Posterior vena cava (tissue), 2 donors: ENCODE data around the gene FBXW5. TPM values are rescaled to one million over a fixed set of nuclear protein-coding genes. Genes with fewer than 3 reads are reported as not detected.

ENCODE experiments used
- DNase-seq: peaks from one replicate; pipeline ENCODE4 v3.0.0-alpha.2; 2020; ENCODE audit warnings: low spot score
- intact Hi-C, 2 donors: fragments of 100-400 bp; cut with DNase I; formaldehyde crosslinking; loops; one replicate each; pipeline versions ENCODE4 v1.14.1 to v1.14.2; 2022 to 2023
- total RNA-seq, 2 donors: library from RNA; stranded (reverse); fragmentation: NEBNext Ultra II Directional; extraction: Animal tissue kit (Norgen Biotek cat#: 25700); gene quantifications; one replicate each; pipeline ENCODE4 v1.2.1, GENCODE V29; 2021
- donor health status: DM: yes; HTN: yes; CAD: no.
- donor health status: DM: yes; HTN: yes; CAD: no.

FBXW5 gene
- total RNA-seq, 2 donors from 2014 or later = 95.0 to 100 TPM

- intact Hi-C loops = loop anchor here in 1 of 2 donors (5.0 kb wide), 3 partner anchors 55 to 150 kb away; partner anchors contain the start of genes AJM1, TMEM141 and TRAF2
These were observed 2.2 kb downstream of the FBXW5 start for GRCh38 chr9:136942112-136942880.

GRCh38 chr9:136941231-136942111, 3.1 kb downstream of the FBXW5 start:
- intact Hi-C loops = loop anchor here in 1 of 2 donors (5.0 kb wide), 3 partner anchors 54 to 149 kb away; partner anchors contain the start of genes AJM1, TMEM141 and TRAF2
- no peak for DNase-seq

More at GRCh38 chr9:136942112-136942880, 2.2 kb downstream of the FBXW5 start:
- DNase-seq = no peak

GRCh38 chr9:136940526-136941230, 3.9 kb downstream of the FBXW5 start:
- intact Hi-C loops = loop anchor here in 1 of 2 donors (5.0 kb wide), 3 partner anchors 53 to 148 kb away; partner anchors contain the start of genes AJM1, TMEM141 and TRAF2
- DNase-seq = no peak

GRCh38 chr9:136939996-136940525, 4.5 kb downstream of the FBXW5 start:
- no peak for DNase-seq
- intact Hi-C loops = loop anchor here in 1 of 2 donors (5.0 kb wide), 3 partner anchors 53 to 148 kb away; partner anchors contain the start of genes AJM1, TMEM141 and TRAF2

- intact Hi-C loops = no loop called here
- no peak for DNase-seq
These were observed 5.0 kb downstream of the FBXW5 start for GRCh38 chr9:136939431-136939995.

GRCh38 chr9:136937186-136938001, 7.1 kb downstream of the FBXW5 start:
- intact Hi-C loops = no loop called here
- DNase-seq = no peak

GRCh38 chr9:136936645-136937170, 7.8 kb downstream of the FBXW5 start:
- intact Hi-C loops = no loop called here
- DNase-seq = no peak

GRCh38 chr9:136935651-136936050, 8.9 kb downstream of the FBXW5 start:
- intact Hi-C loops = no loop called here
- DNase-seq = no peak

- intact Hi-C loops = no loop called here
These were observed 10.3 kb downstream of the FBXW5 start for GRCh38 chr9:136934277-136934676.

GRCh38 chr9:136931611-136932130, 12.9 kb downstream of the FBXW5 start:
- intact Hi-C loops = no loop called here
- DNase-seq = no peak

More at GRCh38 chr9:136934277-136934676, 10.3 kb downstream of the FBXW5 start:
- no peak for DNase-seq

GRCh38 chr9:136930014-136930413, 14.5 kb downstream of the FBXW5 start:
- no peak for DNase-seq
- intact Hi-C loops = no loop called here

- DNase-seq = no peak
- intact Hi-C loops = no loop called here
These were observed 15.9 kb downstream of the FBXW5 start for GRCh38 chr9:136928591-136928990.

- intact Hi-C loops = no loop called here
- DNase-seq = no peak
These were observed 16.9 kb downstream of the FBXW5 start for GRCh38 chr9:136927343-136928271.

- DNase-seq = no peak
- intact Hi-C loops = no loop called here
These were observed 17.8 kb downstream of the FBXW5 start for GRCh38 chr9:136926749-136927148.

- intact Hi-C loops = no loop called here
- DNase-seq = no peak
These were observed 18.3 kb downstream of the FBXW5 start for GRCh38 chr9:136926154-136926704.
